Lower leg skin (tissue), 3 donors: Measurements from ENCODE around the gene PCED1B.

Source experiments
- CTCF ChIP-seq, 3 donors: fragments of 450-650 bp; IDR thresholded peaks; one replicate each; pipeline ENCODE4 v1.5.1; 2016; ENCODE audit warnings: antibody characterized with exemption in 3 of 3, mild to moderate bottlenecking in 3 of 3, moderate library complexity in 2 of 3
- POLR2A ChIP-seq, 2 donors: fragments of 450-650 bp; IDR thresholded peaks; one replicate each; pipeline ENCODE4 v1.6.1; 2016 to 2017; ENCODE audit warnings: antibody characterized with exemption in 2 of 2, mild to moderate bottlenecking in 1 of 2, moderate library complexity in 1 of 2

DNA sequence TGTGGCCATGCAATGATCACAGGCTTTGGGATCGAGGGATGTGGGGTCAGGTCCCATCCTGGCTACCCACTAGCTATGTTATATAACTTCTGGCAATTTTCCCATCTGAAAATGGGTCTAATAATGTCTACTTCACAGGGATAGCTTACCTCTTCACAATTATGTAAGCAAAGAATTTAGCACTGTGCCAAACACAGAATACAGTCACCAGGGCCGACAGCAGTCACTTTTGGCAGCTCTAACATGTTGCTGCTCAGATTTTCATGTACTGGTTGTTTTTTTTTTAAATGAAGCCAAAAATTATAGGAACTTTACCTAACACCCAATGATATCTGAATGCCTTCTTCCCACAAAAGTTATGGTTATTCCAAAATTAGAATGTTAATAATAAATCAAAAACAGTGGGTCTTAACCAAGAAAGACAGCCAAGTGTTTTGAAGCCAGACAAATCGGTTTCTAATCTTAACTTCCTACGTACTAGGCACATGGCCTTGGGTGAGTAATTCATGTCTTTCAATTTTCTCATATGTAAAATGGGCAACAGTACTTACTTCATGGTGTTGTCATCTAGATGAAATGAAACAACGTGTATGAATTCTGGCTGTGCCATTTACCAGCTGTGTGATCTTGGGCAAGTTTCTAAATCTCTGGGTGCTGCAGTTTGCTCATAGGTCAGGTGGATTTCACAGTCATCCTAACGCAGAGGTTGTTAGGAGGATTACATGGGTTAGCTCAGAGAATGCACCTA is 13.0 kb upstream of the PCED1B start:
- TF ChIP-seq CTCF (IDR thresholded peaks at IDR 0.05) (no peak), POLR2A (IDR thresholded peaks at IDR 0.05) (no peak)
